Measurements from ENCODE around the gene ENPEP.

DNA sequence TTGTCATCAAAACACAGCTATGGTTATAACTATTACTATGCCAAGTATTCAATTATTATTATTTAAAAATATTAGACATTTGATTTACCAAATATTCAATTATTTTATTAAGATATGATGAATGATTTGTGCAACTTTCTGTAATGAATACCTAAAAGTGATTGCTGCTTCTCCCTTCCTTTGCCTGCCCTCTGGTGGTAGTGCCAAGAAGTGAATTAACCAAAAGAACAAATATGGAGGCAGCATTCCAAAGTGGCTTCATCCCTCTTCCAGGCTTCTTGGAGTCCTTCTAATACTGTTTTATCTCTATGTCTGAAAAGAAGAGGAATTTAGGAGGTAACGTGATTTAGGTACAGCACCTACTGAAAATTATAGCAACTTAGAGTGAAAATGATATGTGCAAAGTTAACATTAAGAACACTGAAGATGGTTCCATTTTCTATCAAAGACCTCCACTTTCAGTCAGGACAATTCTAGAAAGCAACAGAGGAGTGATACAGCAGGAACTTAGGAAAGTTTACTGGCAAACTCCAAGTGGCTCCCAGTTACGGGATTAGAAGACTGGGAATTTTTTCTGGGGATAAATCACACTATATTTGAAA is 43.0 kb downstream of the ENPEP start:
- no peak for TF ChIP-seq POLR2AphosphoS5 (IDR thresholded peaks at IDR 0.05; ENCODE audit: borderline replicate concordance, low read depth, low read length)
- no peak for TF ChIP-seq EZH2 (IDR thresholded peaks at IDR 0.05)
- TF ChIP-seq FOXP2 (optimal IDR thresholded peaks at IDR 0.05; ENCODE audit: control extremely low read depth, extremely low read length, insufficient read depth), result no peak

All from SK-N-MC (cell line).